GM18505 (cell line): ENCODE measurements around the gene MFN2.

Source experiments
- ATAC-seq: cut with Tn5 transposase; IDR thresholded peaks from one replicate; pipeline ENCODE4 v1.9.1; 2021; ENCODE audit not compliant: unreplicated experiment
- POLR2A ChIP-seq: IDR thresholded peaks from 4 replicates; pipeline ENCODE4 v1.6.1; 2011; ENCODE audit warnings: borderline replicate concordance; ENCODE audit not compliant: insufficient read depth, insufficient read length; ENCODE audit errors: extremely low read depth

The MFN2 gene

DNA sequence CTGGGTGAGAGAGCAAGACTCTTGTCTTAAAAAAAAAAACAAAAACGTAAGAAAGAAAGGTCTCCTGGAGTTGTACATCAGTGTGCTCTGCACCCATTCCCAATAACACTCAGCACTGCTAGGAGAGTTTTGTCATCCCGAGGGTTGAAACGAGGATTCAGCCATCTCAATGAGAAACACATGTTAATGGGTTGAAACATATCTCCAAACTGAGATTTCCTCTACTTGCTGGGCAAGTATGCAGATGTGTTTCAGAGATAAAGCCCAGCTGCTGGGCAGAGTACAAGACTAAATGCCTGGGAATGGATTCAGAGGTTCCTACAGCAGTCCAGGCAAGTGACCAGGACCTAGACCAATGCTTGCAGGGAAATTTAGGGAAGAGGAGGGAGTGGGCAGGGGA lies 2.6 kb upstream of the MFN2 start:
- TF ChIP-seq POLR2A: no peak
- no peak for ATAC-seq

DNA sequence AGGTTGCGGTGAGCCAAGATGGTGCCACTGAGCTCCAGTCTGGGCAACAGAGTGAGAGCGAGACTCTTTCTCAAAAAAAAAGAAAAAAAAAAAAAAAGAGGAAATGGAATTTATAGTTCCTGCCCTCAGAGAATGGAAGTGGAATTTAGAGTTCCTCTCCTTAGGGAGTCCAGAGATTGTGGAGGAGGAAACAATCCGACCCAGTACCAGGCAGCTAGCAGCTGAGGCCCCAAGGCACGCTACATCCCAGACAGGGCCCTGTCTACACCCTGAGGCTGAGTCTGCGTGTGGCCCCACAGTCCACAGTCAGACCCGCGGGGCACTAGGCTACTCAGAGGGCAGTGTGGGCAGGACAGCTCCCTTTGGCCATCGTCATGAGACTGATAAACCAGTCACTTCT lies 1.9 kb upstream of the MFN2 start:
- no peak for ATAC-seq
- TF ChIP-seq POLR2A: no peak

DNA sequence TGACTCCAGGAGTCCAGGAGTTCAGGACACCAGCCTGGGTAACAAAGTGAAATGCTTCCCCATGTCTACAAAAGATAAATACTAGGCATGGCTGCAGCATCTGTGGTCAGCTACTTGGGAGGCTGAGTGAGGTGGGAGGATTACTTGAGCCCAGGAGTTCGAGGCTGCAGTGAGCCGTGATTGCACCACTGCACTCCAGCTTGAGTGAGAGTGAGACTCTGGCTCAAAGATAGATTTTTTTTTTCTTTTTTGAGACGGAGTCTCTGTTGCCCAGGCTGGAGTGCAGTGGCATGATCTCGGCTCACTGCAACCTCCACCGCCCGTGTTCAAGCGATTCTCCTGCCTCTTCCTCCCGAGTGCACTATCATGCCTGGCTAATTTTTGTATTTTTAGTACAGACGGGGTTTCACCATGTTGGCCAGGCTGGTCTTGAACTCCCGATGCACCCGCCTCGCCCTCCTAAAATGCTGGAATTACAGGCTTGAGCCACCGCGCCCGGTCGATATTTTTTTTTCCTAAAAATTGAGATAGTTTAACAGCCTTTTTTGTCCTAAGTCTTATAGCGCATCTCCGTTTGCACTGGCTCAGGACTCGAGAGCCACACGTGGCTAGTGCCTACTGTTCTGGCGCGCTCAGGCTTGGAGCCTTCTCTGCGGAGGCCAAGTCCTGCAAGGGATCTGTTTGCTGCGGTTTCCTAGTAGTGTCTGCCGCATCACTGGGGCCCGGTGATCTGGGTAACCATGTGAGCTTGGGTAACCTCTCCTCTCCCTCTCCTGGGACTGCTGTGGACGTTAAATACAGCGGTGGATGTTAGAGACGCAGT lies 1.0 kb upstream of the MFN2 start:
- TF ChIP-seq POLR2A: no peak

DNA sequence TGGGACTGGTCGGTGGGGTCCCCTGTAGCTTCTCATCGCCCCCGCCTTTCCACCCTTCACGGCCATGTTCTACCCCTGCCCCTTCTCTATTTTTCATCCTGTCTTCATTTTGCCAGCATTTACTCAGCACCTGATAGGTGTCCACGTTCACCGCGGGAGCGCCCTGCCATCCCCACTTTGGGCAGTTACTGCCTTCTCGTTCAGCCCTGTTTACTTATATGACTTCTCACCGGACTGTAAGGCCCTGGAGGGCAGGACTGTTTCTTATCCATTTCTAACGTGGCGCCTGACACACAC lies 380 bp downstream of the MFN2 start:
- TF ChIP-seq POLR2A: no peak
- no peak for ATAC-seq

More for the DNA sequence above, 1.0 kb upstream of the MFN2 start:
- ATAC-seq: no peak

DNA sequence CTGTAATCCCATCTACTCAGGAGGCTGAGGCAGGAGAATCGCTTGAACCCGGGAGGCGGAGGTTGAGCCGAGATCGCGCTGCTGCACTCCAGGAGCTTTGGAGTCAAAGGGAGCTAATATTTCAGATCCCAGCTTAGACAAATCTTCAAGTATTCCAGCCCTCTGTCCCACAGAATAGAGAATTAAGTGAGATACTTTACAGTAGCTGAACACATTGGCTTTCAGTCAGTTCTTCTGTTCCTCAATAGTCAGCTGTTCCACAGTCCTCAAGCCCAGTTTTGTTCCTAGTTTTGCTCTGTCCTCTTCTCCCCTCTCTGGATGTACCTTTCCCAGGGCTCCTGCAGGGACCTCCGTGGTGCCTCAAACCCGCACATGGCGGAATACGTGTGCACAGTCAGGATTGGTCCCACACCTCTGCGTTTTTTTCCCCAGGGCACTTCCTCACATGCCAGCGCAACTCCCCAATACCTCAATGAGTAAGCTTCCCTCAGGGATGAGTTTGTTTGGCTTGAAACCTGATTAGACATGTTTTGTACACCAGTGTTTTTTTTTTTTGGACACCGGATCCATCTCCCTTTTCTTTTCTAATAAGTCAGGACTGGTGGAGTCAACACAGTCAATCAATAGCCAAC lies 1.2 kb downstream of the MFN2 start:
- no peak for TF ChIP-seq POLR2A
- ATAC-seq: no peak

DNA sequence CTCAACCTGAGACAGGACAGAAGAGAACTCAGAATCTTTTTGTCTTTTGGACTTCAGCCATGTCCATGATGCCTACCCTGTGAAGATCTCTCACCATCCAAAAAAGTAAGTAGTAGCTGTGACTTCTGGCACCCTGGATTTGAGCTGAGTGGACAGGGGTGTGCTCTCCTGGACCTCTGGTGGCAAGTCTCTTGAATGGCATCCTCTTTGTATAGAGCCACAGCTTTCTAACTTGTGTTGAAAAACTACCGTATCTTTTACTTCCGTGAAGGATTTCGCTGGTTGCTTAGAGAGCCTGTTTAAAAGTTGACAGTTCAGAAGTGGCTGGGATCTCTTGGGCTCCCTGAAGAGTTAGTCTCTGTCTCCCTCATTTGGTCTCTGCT lies 1.8 kb downstream of the MFN2 start:
- no peak for ATAC-seq

DNA sequence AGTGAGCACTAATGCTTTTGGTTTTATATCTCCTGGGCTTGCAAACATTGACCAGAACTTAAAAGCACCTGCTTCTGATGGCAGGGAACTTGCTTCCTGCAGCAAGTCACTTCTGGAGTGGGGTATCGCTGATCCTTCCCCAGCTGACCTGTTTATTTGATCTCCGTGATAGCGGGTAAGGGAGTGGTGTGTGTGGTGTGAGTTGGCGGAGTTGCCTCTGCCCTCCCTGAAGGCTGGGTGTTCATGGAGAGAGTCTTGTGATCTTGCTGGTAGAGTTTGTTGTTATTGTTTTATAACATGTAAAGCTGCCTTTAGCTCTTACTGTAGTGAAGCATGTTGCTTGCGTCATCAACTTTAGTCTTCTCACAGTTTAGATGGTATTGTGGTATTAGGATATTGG lies 3.9 kb downstream of the MFN2 start:
- TF ChIP-seq POLR2A: no peak
- no peak for ATAC-seq

More for the DNA sequence above, 1.8 kb downstream of the MFN2 start:
- no peak for TF ChIP-seq POLR2A

DNA sequence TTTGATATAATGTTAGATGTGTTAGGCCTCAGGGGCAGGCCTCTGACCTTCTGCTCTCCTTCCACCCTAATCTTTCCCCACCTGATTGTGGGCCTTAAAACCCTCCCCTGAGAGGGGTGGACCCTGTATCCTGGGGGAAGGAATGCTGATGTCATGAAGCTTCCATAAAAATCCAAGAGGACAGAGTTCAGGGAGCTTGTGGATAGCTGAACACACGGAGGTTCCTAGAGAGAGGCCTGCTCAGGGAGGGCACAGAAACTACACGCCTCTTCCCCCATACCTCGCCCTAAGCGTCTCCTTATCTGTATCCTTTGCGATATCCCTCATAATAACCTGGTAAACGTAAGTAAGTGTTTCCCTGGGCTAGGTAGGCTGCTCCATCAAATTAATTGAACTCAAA lies 4.3 kb downstream of the MFN2 start:
- no peak for TF ChIP-seq POLR2A
- ATAC-seq: no peak

DNA sequence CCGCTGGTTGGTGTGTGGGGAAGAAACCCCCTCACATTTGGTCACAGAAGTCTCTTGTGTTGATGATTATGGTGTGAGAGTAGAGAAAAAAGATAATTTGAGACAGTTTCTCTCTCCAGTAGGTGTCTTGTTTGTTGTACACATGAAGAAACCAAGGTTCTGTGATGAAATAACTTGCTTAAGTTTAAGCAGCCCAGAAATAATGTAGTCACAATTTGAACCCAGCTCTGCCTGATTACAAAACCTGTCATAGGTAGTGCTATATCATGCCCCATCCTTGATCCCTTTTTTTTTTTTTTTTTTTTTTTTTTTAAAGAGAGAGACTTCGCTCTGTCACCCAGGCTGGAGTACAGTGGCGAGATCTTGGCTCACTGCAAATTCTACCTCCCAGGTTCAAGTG lies 4.9 kb downstream of the MFN2 start:
- ATAC-seq: no peak
- no peak for TF ChIP-seq POLR2A

DNA sequence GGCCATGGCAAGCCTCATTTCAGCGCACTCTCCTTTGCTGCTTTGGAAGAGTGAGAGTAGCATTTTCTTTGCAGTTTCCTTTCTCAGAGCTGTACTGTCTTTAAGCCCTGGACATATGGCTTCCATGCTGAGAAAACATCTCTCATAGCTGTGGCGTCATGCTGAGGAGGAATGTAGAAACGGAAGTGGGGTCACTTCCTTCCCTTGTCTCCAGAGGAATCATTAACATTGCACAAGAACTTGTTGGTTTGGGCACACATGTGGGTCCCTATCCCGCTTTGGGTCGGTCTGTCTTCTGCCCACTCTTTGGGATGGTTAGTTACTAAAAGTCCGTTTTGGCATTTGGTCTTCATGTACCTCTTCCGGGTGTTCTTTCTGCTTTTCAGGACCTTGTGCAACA lies 5.6 kb downstream of the MFN2 start:
- no peak for ATAC-seq

DNA sequence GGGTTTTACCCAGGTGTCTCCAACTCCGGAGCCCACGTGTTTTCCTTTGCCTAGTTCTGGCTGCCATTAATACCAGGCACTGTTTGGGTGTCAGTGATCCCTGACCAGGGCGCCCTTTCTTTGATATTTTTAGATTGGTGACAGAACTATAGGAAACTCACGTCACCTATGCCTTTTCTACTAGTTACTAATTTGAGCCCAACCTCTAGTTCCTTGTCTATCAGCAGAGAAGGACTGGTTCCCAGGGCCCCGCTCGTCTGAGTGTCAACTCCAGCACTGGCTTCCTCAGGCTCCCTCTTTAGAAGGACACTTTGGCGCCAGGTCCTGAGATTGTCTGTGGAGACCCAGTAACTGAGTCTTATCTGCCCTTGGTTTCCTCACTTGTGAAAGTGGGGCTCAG lies 9.4 kb downstream of the MFN2 start:
- no peak for TF ChIP-seq POLR2A
- ATAC-seq: no peak

More for the DNA sequence above, 5.6 kb downstream of the MFN2 start:
- TF ChIP-seq POLR2A: no peak

DNA sequence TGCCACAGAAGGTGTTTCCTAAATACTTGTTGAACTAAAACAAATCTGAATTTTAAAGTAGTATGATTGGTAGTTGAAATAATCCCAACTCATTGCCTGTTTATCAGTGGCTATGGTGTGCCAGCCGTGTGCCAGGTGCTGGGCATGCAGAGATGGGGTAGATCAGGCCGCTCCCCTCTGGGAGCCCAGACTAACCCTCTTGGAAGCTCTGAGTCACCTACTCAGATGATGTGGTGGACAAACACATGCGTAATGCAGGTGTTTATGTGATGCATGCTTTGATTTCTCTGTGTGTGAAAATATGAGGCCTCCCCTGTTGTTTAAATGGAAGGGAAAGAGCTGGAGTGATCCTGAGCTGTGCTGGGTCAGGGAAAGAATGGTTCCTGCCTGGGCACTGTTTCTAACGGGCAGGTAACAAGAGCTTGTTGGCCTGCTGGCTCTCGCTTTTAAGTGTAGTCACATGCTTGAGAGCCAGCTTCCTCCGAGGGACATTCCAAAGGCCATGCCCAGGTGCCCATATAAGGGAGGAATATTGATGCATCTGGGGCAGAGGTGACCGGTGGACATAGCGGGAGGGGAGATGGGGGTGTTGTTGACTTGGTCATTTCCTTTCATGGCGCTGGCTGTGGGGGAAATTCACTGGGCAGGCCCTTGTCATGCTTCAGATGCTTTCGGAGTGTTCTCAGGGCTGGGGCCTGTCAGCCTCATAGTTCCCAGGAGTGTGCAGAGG lies 10.2 kb downstream of the MFN2 start:
- ATAC-seq: no peak

DNA sequence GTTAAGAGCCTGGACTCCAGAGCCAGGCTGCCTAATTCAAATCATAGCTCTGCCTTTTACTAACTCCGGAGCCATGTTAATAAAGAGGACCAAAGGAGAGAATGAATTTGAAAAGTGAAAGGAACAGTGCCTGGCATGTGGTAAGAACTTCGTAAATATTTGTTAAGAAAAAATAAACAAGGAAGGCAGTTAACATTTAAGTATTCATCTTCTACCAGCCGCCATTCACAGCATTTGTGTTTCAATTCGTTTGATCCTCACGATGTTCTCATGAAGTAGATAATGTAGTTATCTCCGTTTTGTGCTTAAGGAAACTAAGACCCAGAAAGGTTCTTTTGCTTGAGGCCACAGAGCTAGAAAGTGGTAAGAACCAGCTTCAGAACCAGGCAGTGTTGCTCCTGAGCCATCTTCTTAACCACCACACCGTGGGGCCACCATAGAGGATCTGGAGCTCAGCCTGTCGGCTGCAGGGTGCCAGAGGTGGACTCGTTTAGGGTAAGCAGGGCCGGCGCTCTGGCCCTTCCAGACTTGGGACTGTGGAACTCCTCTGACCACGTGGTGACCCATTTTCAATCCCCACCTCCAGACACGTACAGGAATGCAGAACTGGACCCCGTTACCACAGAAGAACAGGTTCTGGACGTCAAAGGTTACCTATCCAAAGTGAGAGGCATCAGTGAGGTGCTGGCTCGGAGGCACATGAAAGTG lies 11.9 kb downstream of the MFN2 start:
- ATAC-seq: no peak
- TF ChIP-seq POLR2A: no peak

More for the DNA sequence above, 10.2 kb downstream of the MFN2 start:
- TF ChIP-seq POLR2A: no peak
